H9 (cell line): ENCODE data around the gene CXCL12. TPM values are rescaled to one million over a fixed set of nuclear protein-coding genes. Genes with fewer than 3 reads are reported as not detected.

Source experiments
- DNase-seq: peaks from one replicate; pipeline ENCODE4 v3.0.0-alpha.2; 2017
- H2AFZ ChIP-seq: one replicate; pipeline ENCODE4 v1.6.1; 2013; ENCODE audit warnings: mild to moderate bottlenecking, low read length, control low read depth, moderate library complexity
- H2AK5ac ChIP-seq: 2 replicates; pipeline ENCODE4 v1.6.1; 2013; ENCODE audit warnings: low read length, control low read depth, mixed read lengths; ENCODE audit not compliant: insufficient read length
- H2BK120ac ChIP-seq: one replicate; pipeline ENCODE4 v1.6.1; 2013; ENCODE audit warnings: low read depth, mild to moderate bottlenecking, low read length, control low read depth, inconsistent platforms; ENCODE audit not compliant: poor library complexity, severe bottlenecking
- H2BK12ac ChIP-seq: 2 replicates; pipeline ENCODE4 v1.6.1; 2013; ENCODE audit warnings: low read length, control low read depth, mixed read lengths, low read depth; ENCODE audit not compliant: insufficient read length
- H2BK15ac ChIP-seq: 2 replicates; pipeline ENCODE4 v1.6.1; 2013; ENCODE audit warnings: low read depth, low read length, control low read depth
- H2BK20ac ChIP-seq: one replicate; pipeline ENCODE4 v1.6.1; 2013; ENCODE audit warnings: low read depth, mild to moderate bottlenecking, low read length, control low read depth, inconsistent platforms; ENCODE audit not compliant: poor library complexity, severe bottlenecking
- H2BK5ac ChIP-seq: 2 replicates; pipeline ENCODE4 v1.6.1; 2013; ENCODE audit warnings: low read length, control low read depth, mixed read lengths; ENCODE audit not compliant: insufficient read length
- H3K14ac ChIP-seq: 2 replicates; pipeline ENCODE4 v1.6.1; 2013; ENCODE audit warnings: low read length, control low read depth; ENCODE audit not compliant: insufficient read depth
- H3K18ac ChIP-seq: 2 replicates; pipeline ENCODE4 v1.6.1; 2013; ENCODE audit warnings: low read depth, mild to moderate bottlenecking, mixed read lengths, low read length, control low read depth; ENCODE audit not compliant: insufficient read length
- H3K23ac ChIP-seq: 2 replicates; pipeline ENCODE4 v1.6.1; 2013; ENCODE audit warnings: low read length, control low read depth, mixed read lengths, low read depth; ENCODE audit not compliant: insufficient read length
- H3K23me2 ChIP-seq: 2 replicates; pipeline ENCODE4 v1.6.1; 2013; ENCODE audit warnings: low read depth, mild to moderate bottlenecking, mixed read lengths, low read length, control low read depth; ENCODE audit not compliant: insufficient read length, poor library complexity, severe bottlenecking
- H3K27ac ChIP-seq: 2 replicates; pipeline ENCODE4 v1.5.1; 2013; ENCODE audit warnings: low read length, control low read depth, mixed read lengths, low read depth; ENCODE audit not compliant: insufficient read length
- H3K27me3 ChIP-seq: 2 replicates; pipeline ENCODE4 v1.6.1; 2013; ENCODE audit warnings: low read length, control low read depth, inconsistent platforms; ENCODE audit not compliant: insufficient read depth
- H3K4ac ChIP-seq: 2 replicates; pipeline ENCODE4 v1.6.1; 2013; ENCODE audit warnings: low read depth, mild to moderate bottlenecking, control low read depth, inconsistent platforms, low read length, moderate library complexity
- H3K4me1 ChIP-seq: 2 replicates; pipeline ENCODE4 v1.6.1; 2013; ENCODE audit warnings: low read length, control low read depth, inconsistent platforms; ENCODE audit not compliant: insufficient read depth
- H3K4me2 ChIP-seq: 2 replicates; pipeline ENCODE4 v1.6.1; 2013; ENCODE audit warnings: low read length, control low read depth, mixed read lengths; ENCODE audit not compliant: insufficient read length, insufficient read depth
- H3K56ac ChIP-seq: 2 replicates; pipeline ENCODE4 v1.6.1; 2013; ENCODE audit warnings: low read depth, mild to moderate bottlenecking, mixed read lengths, low read length, control low read depth; ENCODE audit not compliant: insufficient read length
- H3K79me1 ChIP-seq: 2 replicates; pipeline ENCODE4 v1.6.1; 2013; ENCODE audit warnings: low read depth, mild to moderate bottlenecking, moderate library complexity, low read length, control low read depth, inconsistent platforms; ENCODE audit not compliant: insufficient read depth, poor library complexity, severe bottlenecking
- H3K79me2 ChIP-seq: 2 replicates; pipeline ENCODE4 v1.6.1; 2013; ENCODE audit warnings: low read length, control low read depth, inconsistent platforms; ENCODE audit not compliant: insufficient read depth
- H3K9ac ChIP-seq: 2 replicates; pipeline ENCODE4 v1.6.1; 2013; ENCODE audit warnings: low read length, control low read depth, mixed read lengths; ENCODE audit not compliant: insufficient read length; ENCODE audit errors: extremely low read depth
- H3K9me3 ChIP-seq: one replicate; pipeline ENCODE4 v1.6.1; 2013; ENCODE audit warnings: low read depth, low read length, inconsistent platforms; ENCODE audit not compliant: control insufficient read depth
- H3T11ph ChIP-seq: one replicate; pipeline ENCODE4 v1.6.1; 2013; ENCODE audit warnings: mild to moderate bottlenecking, low read length, control low read depth, inconsistent platforms
- H4K20me1 ChIP-seq: one replicate; pipeline ENCODE4 v1.6.1; 2013; ENCODE audit not compliant: control insufficient read depth, insufficient read length, insufficient read depth
- H4K5ac ChIP-seq: 2 replicates; pipeline ENCODE4 v1.6.1; 2013; ENCODE audit warnings: low read depth, mild to moderate bottlenecking, mixed read lengths, low read length, control low read depth; ENCODE audit not compliant: insufficient read length
- H4K8ac ChIP-seq: replicated peaks from 2 replicates; pipeline ENCODE4 v1.6.1; 2013; ENCODE audit warnings: low read length, control low read depth, mixed read lengths, low read depth; ENCODE audit not compliant: insufficient read length
- H4K91ac ChIP-seq: 2 replicates; pipeline ENCODE4 v1.6.1; 2013; ENCODE audit warnings: low read depth, mild to moderate bottlenecking, moderate library complexity, mixed read lengths, low read length, control low read depth; ENCODE audit not compliant: insufficient read length
- H3K27ac Mint-ChIP-seq, 3 experiments: 2 replicates in 2 of 3; 3 replicates in 1 of 3; pipeline ENCODE4 v1.8.0; 2020 to 2021; ENCODE audit warnings: mixed read lengths in 3 of 3, mild to moderate bottlenecking in 1 of 3, moderate library complexity in 1 of 3
- H3K27me3 Mint-ChIP-seq: 2 replicates; pipeline ENCODE4 v1.8.0; 2021; ENCODE audit warnings: low read depth, mild to moderate bottlenecking, moderate library complexity, mixed read lengths
- H3K36me3 Mint-ChIP-seq, 3 experiments: 2 replicates in 2 of 3; 3 replicates in 1 of 3; pipeline ENCODE4 v1.8.0; 2020 to 2021; ENCODE audit warnings: low read depth in 3 of 3, mixed read lengths in 3 of 3; ENCODE audit not compliant: insufficient read depth in 1 of 3
- H3K4me1 Mint-ChIP-seq, 2 experiments: 2 replicates each; pipeline ENCODE4 v1.8.0; 2020; ENCODE audit warnings: mixed read lengths in 2 of 2
- H3K4me3 Mint-ChIP-seq, 2 experiments: 2 replicates in 1 of 2; 3 replicates in 1 of 2; pipeline ENCODE4 v1.8.0; 2020 to 2021; ENCODE audit warnings: mild to moderate bottlenecking in 2 of 2, mixed read lengths in 2 of 2, moderate library complexity in 1 of 2
- H3K9me3 Mint-ChIP-seq, 2 experiments: 2 replicates in 1 of 2; 3 replicates in 1 of 2; pipeline ENCODE4 v1.8.0; 2020; ENCODE audit warnings: mild to moderate bottlenecking in 2 of 2, mixed read lengths in 2 of 2, moderate library complexity in 1 of 2
- CTCF ChIP-seq: fragments of 200-600 bp; sonication (generic); conservative IDR thresholded peaks from 3 replicates; pipeline ENCODE4 v1.8.0; 2021; ENCODE audit warnings: antibody characterized with exemption, mild to moderate bottlenecking
- WGBS: extraction: QIAGEN DNeasy Blood & Tissue Kit; methylation state at CpG from one replicate; pipeline ENCODE4 v1.1.7; 2013; ENCODE audit warnings: missing lambda C conversion rate, low lambda C conversion rate, mixed read lengths; ENCODE audit not compliant: insufficient read length; ENCODE audit errors: extremely low coverage; 5-methylcytosine and 5-hydroxymethylcytosine counted together
- total RNA-seq: library from RNA; stranded (reverse); gene quantifications from 2 replicates; pipeline ENCODE4 v1.2.1, GENCODE V29; 2021

The CXCL12 gene
- total RNA-seq, 1 experiment from 2014 or later: 28.3 TPM

GRCh38 chr10:44343843-44344242, 41.1 kb downstream of the CXCL12 start:
- Histone ChIP-seq H3K23ac (no peak overlapping the region), H3K18ac (no peak overlapping the region), H2BK5ac (no peak overlapping the region), H3K56ac (no peak overlapping the region), H2BK12ac (no peak overlapping the region), H3K14ac (no peak overlapping the region), H3K27ac (no peak overlapping the region), H4K91ac (no peak overlapping the region), H3K4me2 (no peak overlapping the region), H3K23me2 (no peaks in the 10 kb centered on the region), H4K8ac (no peak overlapping the region), H3K4me1 (peaks cover 3% of the 10 kb centered on the region; the same call in 1 of the 2 replicates), H3K4ac (no peak overlapping the region), H2BK20ac (no peak overlapping the region), H3T11ph (no peak overlapping the region), H4K5ac (no peak overlapping the region), H4K20me1 (peaks cover 2% of the 10 kb centered on the region), H3K27me3 (no peaks in the 10 kb centered on the region), H2BK120ac (no peak overlapping the region), H3K9me3 (no peaks in the 10 kb centered on the region), H2AK5ac (no peak overlapping the region), H2BK15ac (no peak overlapping the region), H3K79me2 (no peaks in the 10 kb centered on the region), H3K9ac (no peak overlapping the region), H2AFZ (no peak overlapping the region), H3K79me1 (no peaks in the 10 kb centered on the region)
- peak overlapping the region in 1 of 3 experiments; percentile 76; a peak in 1 of 7 replicates for H3K27ac Mint-ChIP-seq
- H3K4me3 Mint-ChIP-seq: no peak overlapping the region
- peaks cover 25 to 33% of the 10 kb centered on the region in 2 experiments for H3K4me1 Mint-ChIP-seq
- peaks cover 0 to 13% (median 7%) of the 10 kb centered on the region in 3 experiments; a peak in 3 of 7 replicates for H3K36me3 Mint-ChIP-seq
- H3K9me3 Mint-ChIP-seq: peaks cover 4 to 10% of the 10 kb centered on the region in 2 experiments; a peak in 3 of 5 replicates
- peaks cover 20% of the 10 kb centered on the region for H3K27me3 Mint-ChIP-seq
- TF ChIP-seq CTCF: peak; percentile 47; the same call in 2 of the 3 replicates
- WGBS: no CpG with 5 or more reads among the region's 3 CpGs
- peak; percentile 52 for DNase-seq
